GM23338 (cell line): ENCODE data around the gene CDCA4. TPM values are rescaled to one million over a fixed set of nuclear protein-coding genes. Genes with fewer than 3 reads are reported as not detected.

Experiments used
- ATAC-seq: fragments of 200-7000 bp; cut with Tn5 transposase; 3 replicates; pipeline ENCODE4 v1.9.1; 2020
- DNase-seq: peaks from one replicate; pipeline ENCODE4 v3.0.0-alpha.2; 2015; ENCODE audit warnings: low spot score
- H2AFZ ChIP-seq: fragments of 200-600 bp; sonication (generic); 2 replicates; pipeline ENCODE4 v1.8.0; 2016; ENCODE audit warnings: antibody characterized with exemption, mild to moderate bottlenecking, moderate library complexity
- H3F3A ChIP-seq: fragments of 200-600 bp; sonication (generic); replicated peaks from 2 replicates; pipeline ENCODE4 v1.8.0; 2017; ENCODE audit warnings: antibody characterized with exemption, mixed run types, low read depth
- H3K27ac ChIP-seq: fragments of 200-600 bp; sonication (generic); 2 replicates; pipeline ENCODE4 v1.6.1; 2016; ENCODE audit warnings: low read depth
- H3K27me3 ChIP-seq: fragments of 200-600 bp; sonication (generic); 2 replicates; pipeline ENCODE4 v1.8.0; 2016; ENCODE audit warnings: mild to moderate bottlenecking, mixed run types, moderate library complexity; ENCODE audit not compliant: insufficient read depth
- H3K36me3 ChIP-seq: fragments of 200-600 bp; sonication (generic); 2 replicates; pipeline ENCODE4 v1.8.0; 2016; ENCODE audit warnings: mild to moderate bottlenecking; ENCODE audit not compliant: insufficient read depth
- H3K4me1 ChIP-seq: fragments of 200-600 bp; sonication (generic); 2 replicates; pipeline ENCODE4 v1.8.0; 2016; ENCODE audit warnings: mild to moderate bottlenecking, moderate library complexity; ENCODE audit not compliant: insufficient read depth
- H3K4me2 ChIP-seq: fragments of 200-600 bp; sonication (generic); 2 replicates; pipeline ENCODE4 v1.7.1; 2017; ENCODE audit warnings: mixed run types
- H3K4me3 ChIP-seq: fragments of 200-600 bp; sonication (generic); 2 replicates; pipeline ENCODE4 v1.6.1; 2016; ENCODE audit warnings: mixed run types
- H3K79me2 ChIP-seq: fragments of 200-600 bp; sonication (generic); replicated peaks from 2 replicates; pipeline ENCODE4 v1.8.0; 2017; ENCODE audit warnings: mild to moderate bottlenecking; ENCODE audit not compliant: insufficient read depth
- H3K9me2 ChIP-seq: fragments of 200-600 bp; sonication (generic); 2 replicates; pipeline ENCODE4 v1.8.0; 2017; ENCODE audit not compliant: insufficient read depth
- H4K20me1 ChIP-seq: fragments of 200-600 bp; sonication (generic); replicated peaks from 2 replicates; pipeline ENCODE4 v1.8.0; 2017; ENCODE audit warnings: mild to moderate bottlenecking; ENCODE audit not compliant: insufficient read depth
- H3K27ac Mint-ChIP-seq: 2 replicates; pipeline ENCODE4 v1.8.0; 2020; ENCODE audit warnings: inconsistent platforms, mild to moderate bottlenecking, moderate library complexity, mixed read lengths
- H3K27me3 Mint-ChIP-seq: 3 replicates; pipeline ENCODE4 v1.8.0; 2022; ENCODE audit warnings: low read depth, mild to moderate bottlenecking, moderate library complexity, mixed read lengths, inconsistent platforms; ENCODE audit not compliant: insufficient read depth, poor library complexity
- H3K36me3 Mint-ChIP-seq: 3 replicates; pipeline ENCODE4 v1.8.0; 2021; ENCODE audit warnings: low read depth, mild to moderate bottlenecking, inconsistent platforms, moderate library complexity, mixed read lengths
- H3K4me1 Mint-ChIP-seq: 3 replicates; pipeline ENCODE4 v1.8.0; 2020; ENCODE audit warnings: mild to moderate bottlenecking, inconsistent platforms, mixed read lengths
- H3K4me3 Mint-ChIP-seq: 3 replicates; pipeline ENCODE4 v1.8.0; 2021; ENCODE audit warnings: moderate library complexity, mild to moderate bottlenecking, inconsistent platforms, mixed read lengths
- H3K9me3 Mint-ChIP-seq: 3 replicates; pipeline ENCODE4 v1.8.0; 2020; ENCODE audit warnings: moderate library complexity, mild to moderate bottlenecking, inconsistent platforms, mixed read lengths
- CREB1 ChIP-seq: fragments of 250-450 bp; sonication (Bioruptor Pico); IDR thresholded peaks from 2 replicates; pipeline ENCODE4 v1.5.0; 2020; ENCODE audit warnings: low read depth, mild to moderate bottlenecking, moderate library complexity
- EZH2 ChIP-seq: fragments of 200-600 bp; sonication (generic); IDR thresholded peaks from one replicate; pipeline ENCODE4 v1.8.0; 2017; ENCODE audit warnings: antibody characterized with exemption, mild to moderate bottlenecking, low read depth; ENCODE audit not compliant: unreplicated experiment
- EZH2phosphoT487 ChIP-seq: fragments of 200-600 bp; sonication (generic); IDR thresholded peaks from one replicate; pipeline ENCODE4 v1.8.1; 2018; ENCODE audit warnings: antibody characterized with exemption; ENCODE audit not compliant: unreplicated experiment
- JUNB ChIP-seq: IDR thresholded peaks from one replicate; pipeline ENCODE4 v1.6.1; 2016; ENCODE audit warnings: antibody characterized with exemption; ENCODE audit not compliant: unreplicated experiment
- NANOG ChIP-seq: IDR thresholded peaks from 2 replicates; pipeline ENCODE4 v1.6.1; 2016; ENCODE audit warnings: antibody characterized with exemption, borderline replicate concordance
- POLR2AphosphoS5 ChIP-seq: IDR thresholded peaks from 2 replicates; pipeline ENCODE4 v1.6.1; 2016; ENCODE audit warnings: antibody characterized with exemption, low read depth
- STAT1 ChIP-seq: IDR thresholded peaks from one replicate; pipeline ENCODE4 v1.6.1; 2016; ENCODE audit warnings: antibody characterized with exemption; ENCODE audit not compliant: unreplicated experiment
- ZNF114 ChIP-seq: fragments of 250-450 bp; sonication (Bioruptor Pico); IDR thresholded peaks from 2 replicates; pipeline ENCODE4 v1.5.0; 2020; ENCODE audit warnings: mild to moderate bottlenecking, moderate library complexity
- ZNF331 ChIP-seq: fragments of 250-450 bp; sonication (Bioruptor Pico); IDR thresholded peaks from 2 replicates; pipeline ENCODE4 v1.5.0; 2020; ENCODE audit warnings: low read depth, mild to moderate bottlenecking, moderate library complexity
- polyA plus RNA-seq: library from polyadenylated mRNA; unstranded; fragments of >200 nt; fragmentation: Nextera tagmentation; extraction: Ambion mirVana; gene quantifications from 2 replicates; pipeline ENCODE4 v1.2.1, GENCODE V29; 2016
- total RNA-seq: library from RNA; depleted of rRNA; stranded (reverse); fragments of >200 nt; shearing (Covaris generic); gene quantifications from 2 replicates; pipeline ENCODE4 v1.2.3, GENCODE V29; 2014
- TF ChIP-seq, protein P1 (sequence below): IDR thresholded peaks from 2 replicates; pipeline ENCODE4 v1.6.1; 2016; ENCODE audit warnings: antibody characterized with exemption
- TF ChIP-seq, protein P2 (sequence below): fragments of 250-450 bp; sonication (Bioruptor Pico); IDR thresholded peaks from 2 replicates; pipeline ENCODE4 v1.5.0; 2020; ENCODE audit warnings: mild to moderate bottlenecking, moderate library complexity
- TF ChIP-seq, protein P3 (sequence below): IDR thresholded peaks from one replicate; pipeline ENCODE4 v1.6.1; 2018; ENCODE audit warnings: antibody characterized with exemption; ENCODE audit not compliant: unreplicated experiment
- TF ChIP-seq, protein P4 (sequence below), 2 experiments: fragments of 200-600 bp in 1 of 2; sonication (generic) in 1 of 2; conservative IDR thresholded peaks; 2 replicates each; pipeline versions ENCODE4 v1.5.1 to v1.6.1; 2016 to 2017; ENCODE audit warnings: antibody characterized with exemption in 2 of 2, low read depth in 2 of 2, mild to moderate bottlenecking in 2 of 2, moderate library complexity in 1 of 2

The CDCA4 gene
- total and polyA plus RNA-seq, 2 experiments from 2014 or later = 32.6 to 70.7 TPM

DNA sequence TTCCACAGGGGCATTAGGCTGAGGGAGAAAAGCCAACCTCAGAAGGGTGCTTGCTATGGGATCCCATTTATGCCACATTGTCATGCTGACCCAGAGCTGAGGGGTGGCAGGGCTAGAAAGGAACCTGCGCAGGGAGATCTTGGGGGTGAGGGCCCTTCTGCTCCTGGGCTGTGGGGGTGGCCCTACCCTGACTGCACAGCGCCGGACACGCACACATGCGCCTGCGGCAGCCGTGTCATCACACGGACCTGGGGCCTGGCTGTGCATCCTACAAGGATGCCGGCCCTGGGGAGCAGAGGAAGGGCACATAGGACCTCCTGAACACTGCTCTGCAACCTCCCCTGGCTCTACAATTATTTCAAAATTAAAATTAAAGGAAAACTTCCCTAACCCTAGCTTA lies 6.9 kb downstream of the CDCA4 start:
- Histone ChIP-seq H3K27ac (peak overlapping the region; percentile 19; the same call in 1 of the 2 replicates), H4K20me1 (peaks cover 76% of the 10 kb centered on the region), H3K4me1 (peaks cover 30% of the 10 kb centered on the region), H3K27me3 (no peaks in the 10 kb centered on the region), H3K9me2 (no peaks in the 10 kb centered on the region), H3F3A (no peaks in the 10 kb centered on the region), H3K36me3 (peaks cover 13% of the 10 kb centered on the region), H3K79me2 (peaks cover 98% of the 10 kb centered on the region), H3K4me2 (no peak overlapping the region), H3K4me3 (no peak overlapping the region), H2AFZ (no peak overlapping the region)
- Mint-ChIP-seq H3K27me3 (peaks cover 12% of the 10 kb centered on the region), H3K27ac (no peak overlapping the region), H3K9me3 (no peaks in the 10 kb centered on the region), H3K4me1 (peaks cover 56% of the 10 kb centered on the region), H3K4me3 (no peak overlapping the region; the same call in 2 of the 3 replicates), H3K36me3 (peaks cover 49% of the 10 kb centered on the region)
- ATAC-seq (no peak), DNase-seq (no peak)
- TF ChIP-seq EZH2phosphoT487 (no peak), EZH2 (no peak), NANOG (no peak), STAT1 (no peak), POLR2AphosphoS5 (no peak), ZNF331 (CRISPR knock-in tag) (no peak), JUNB (no peak), ZNF114 (CRISPR knock-in tag) (no peak), CREB1 (CRISPR knock-in tag) (no peak)
- TF ChIP-seq, protein P1, sequence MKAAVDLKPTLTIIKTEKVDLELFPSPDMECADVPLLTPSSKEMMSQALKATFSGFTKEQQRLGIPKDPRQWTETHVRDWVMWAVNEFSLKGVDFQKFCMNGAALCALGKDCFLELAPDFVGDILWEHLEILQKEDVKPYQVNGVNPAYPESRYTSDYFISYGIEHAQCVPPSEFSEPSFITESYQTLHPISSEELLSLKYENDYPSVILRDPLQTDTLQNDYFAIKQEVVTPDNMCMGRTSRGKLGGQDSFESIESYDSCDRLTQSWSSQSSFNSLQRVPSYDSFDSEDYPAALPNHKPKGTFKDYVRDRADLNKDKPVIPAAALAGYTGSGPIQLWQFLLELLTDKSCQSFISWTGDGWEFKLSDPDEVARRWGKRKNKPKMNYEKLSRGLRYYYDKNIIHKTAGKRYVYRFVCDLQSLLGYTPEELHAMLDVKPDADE = no peak
- TF ChIP-seq, protein P2, sequence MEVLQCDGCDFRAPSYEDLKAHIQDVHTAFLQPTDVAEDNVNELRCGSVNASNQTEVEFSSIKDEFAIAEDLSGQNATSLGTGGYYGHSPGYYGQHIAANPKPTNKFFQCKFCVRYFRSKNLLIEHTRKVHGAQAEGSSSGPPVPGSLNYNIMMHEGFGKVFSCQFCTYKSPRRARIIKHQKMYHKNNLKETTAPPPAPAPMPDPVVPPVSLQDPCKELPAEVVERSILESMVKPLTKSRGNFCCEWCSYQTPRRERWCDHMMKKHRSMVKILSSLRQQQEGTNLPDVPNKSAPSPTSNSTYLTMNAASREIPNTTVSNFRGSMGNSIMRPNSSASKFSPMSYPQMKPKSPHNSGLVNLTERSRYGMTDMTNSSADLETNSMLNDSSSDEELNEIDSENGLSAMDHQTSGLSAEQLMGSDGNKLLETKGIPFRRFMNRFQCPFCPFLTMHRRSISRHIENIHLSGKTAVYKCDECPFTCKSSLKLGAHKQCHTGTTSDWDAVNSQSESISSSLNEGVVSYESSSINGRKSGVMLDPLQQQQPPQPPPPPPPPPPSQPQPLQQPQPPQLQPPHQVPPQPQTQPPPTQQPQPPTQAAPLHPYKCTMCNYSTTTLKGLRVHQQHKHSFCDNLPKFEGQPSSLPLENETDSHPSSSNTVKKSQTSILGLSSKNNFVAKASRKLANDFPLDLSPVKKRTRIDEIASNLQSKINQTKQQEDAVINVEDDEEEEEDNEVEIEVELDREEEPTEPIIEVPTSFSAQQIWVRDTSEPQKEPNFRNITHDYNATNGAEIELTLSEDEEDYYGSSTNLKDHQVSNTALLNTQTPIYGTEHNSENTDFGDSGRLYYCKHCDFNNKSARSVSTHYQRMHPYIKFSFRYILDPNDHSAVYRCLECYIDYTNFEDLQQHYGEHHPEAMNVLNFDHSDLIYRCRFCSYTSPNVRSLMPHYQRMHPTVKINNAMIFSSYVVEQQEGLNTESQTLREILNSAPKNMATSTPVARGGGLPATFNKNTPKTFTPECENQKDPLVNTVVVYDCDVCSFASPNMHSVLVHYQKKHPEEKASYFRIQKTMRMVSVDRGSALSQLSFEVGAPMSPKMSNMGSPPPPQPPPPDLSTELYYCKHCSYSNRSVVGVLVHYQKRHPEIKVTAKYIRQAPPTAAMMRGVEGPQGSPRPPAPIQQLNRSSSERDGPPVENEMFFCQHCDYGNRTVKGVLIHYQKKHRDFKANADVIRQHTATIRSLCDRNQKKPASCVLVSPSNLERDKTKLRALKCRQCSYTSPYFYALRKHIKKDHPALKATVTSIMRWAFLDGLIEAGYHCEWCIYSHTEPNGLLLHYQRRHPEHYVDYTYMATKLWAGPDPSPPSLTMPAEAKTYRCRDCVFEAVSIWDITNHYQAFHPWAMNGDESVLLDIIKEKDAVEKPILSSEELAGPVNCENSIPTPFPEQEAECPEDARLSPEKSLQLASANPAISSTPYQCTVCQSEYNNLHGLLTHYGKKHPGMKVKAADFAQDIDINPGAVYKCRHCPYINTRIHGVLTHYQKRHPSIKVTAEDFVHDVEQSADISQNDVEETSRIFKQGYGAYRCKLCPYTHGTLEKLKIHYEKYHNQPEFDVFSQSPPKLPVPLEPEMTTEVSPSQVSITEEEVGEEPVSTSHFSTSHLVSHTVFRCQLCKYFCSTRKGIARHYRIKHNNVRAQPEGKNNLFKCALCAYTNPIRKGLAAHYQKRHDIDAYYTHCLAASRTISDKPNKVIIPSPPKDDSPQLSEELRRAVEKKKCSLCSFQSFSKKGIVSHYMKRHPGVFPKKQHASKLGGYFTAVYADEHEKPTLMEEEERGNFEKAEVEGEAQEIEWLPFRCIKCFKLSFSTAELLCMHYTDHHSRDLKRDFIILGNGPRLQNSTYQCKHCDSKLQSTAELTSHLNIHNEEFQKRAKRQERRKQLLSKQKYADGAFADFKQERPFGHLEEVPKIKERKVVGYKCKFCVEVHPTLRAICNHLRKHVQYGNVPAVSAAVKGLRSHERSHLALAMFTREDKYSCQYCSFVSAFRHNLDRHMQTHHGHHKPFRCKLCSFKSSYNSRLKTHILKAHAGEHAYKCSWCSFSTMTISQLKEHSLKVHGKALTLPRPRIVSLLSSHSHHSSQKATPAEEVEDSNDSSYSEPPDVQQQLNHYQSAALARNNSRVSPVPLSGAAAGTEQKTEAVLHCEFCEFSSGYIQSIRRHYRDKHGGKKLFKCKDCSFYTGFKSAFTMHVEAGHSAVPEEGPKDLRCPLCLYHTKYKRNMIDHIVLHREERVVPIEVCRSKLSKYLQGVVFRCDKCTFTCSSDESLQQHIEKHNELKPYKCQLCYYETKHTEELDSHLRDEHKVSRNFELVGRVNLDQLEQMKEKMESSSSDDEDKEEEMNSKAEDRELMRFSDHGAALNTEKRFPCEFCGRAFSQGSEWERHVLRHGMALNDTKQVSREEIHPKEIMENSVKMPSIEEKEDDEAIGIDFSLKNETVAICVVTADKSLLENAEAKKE (CRISPR knock-in tag) = no peak
- TF ChIP-seq, protein P3, sequence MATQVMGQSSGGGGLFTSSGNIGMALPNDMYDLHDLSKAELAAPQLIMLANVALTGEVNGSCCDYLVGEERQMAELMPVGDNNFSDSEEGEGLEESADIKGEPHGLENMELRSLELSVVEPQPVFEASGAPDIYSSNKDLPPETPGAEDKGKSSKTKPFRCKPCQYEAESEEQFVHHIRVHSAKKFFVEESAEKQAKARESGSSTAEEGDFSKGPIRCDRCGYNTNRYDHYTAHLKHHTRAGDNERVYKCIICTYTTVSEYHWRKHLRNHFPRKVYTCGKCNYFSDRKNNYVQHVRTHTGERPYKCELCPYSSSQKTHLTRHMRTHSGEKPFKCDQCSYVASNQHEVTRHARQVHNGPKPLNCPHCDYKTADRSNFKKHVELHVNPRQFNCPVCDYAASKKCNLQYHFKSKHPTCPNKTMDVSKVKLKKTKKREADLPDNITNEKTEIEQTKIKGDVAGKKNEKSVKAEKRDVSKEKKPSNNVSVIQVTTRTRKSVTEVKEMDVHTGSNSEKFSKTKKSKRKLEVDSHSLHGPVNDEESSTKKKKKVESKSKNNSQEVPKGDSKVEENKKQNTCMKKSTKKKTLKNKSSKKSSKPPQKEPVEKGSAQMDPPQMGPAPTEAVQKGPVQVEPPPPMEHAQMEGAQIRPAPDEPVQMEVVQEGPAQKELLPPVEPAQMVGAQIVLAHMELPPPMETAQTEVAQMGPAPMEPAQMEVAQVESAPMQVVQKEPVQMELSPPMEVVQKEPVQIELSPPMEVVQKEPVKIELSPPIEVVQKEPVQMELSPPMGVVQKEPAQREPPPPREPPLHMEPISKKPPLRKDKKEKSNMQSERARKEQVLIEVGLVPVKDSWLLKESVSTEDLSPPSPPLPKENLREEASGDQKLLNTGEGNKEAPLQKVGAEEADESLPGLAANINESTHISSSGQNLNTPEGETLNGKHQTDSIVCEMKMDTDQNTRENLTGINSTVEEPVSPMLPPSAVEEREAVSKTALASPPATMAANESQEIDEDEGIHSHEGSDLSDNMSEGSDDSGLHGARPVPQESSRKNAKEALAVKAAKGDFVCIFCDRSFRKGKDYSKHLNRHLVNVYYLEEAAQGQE = no peak
- TF ChIP-seq, protein P4, sequence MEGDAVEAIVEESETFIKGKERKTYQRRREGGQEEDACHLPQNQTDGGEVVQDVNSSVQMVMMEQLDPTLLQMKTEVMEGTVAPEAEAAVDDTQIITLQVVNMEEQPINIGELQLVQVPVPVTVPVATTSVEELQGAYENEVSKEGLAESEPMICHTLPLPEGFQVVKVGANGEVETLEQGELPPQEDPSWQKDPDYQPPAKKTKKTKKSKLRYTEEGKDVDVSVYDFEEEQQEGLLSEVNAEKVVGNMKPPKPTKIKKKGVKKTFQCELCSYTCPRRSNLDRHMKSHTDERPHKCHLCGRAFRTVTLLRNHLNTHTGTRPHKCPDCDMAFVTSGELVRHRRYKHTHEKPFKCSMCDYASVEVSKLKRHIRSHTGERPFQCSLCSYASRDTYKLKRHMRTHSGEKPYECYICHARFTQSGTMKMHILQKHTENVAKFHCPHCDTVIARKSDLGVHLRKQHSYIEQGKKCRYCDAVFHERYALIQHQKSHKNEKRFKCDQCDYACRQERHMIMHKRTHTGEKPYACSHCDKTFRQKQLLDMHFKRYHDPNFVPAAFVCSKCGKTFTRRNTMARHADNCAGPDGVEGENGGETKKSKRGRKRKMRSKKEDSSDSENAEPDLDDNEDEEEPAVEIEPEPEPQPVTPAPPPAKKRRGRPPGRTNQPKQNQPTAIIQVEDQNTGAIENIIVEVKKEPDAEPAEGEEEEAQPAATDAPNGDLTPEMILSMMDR (conservative IDR thresholded peaks at IDR 0.05; ENCODE audit: low read depth in 2 of 2) = no peak
